GM04504 (cell line): ENCODE data around the gene GLCCI1.

Experiments
- DNase-seq: peaks from one replicate; pipeline ENCODE4 v3.0.0-alpha.2; 2012; ENCODE audit warnings: low read depth

The GLCCI1 gene

DNA sequence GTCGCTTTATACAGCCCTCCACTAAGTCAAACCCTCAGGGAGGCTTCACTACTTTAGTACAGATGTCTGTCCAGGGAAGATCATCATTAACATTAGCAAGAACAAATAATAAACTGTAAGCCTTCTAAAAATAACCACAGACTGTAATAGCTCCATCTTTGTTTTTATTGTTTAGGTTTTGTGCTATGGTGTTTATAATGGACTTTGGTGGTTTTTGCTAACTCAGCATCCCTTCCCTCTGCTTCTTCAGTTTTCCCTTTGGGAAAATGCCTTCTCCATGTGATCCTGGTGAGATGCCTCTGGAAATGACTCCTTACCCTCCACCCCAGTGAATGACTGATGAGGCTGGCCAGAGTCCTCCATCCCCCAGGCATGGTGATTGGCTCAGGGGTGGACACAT is 162.1 kb downstream of the GLCCI1 start:
- DNase-seq: no peak

DNA sequence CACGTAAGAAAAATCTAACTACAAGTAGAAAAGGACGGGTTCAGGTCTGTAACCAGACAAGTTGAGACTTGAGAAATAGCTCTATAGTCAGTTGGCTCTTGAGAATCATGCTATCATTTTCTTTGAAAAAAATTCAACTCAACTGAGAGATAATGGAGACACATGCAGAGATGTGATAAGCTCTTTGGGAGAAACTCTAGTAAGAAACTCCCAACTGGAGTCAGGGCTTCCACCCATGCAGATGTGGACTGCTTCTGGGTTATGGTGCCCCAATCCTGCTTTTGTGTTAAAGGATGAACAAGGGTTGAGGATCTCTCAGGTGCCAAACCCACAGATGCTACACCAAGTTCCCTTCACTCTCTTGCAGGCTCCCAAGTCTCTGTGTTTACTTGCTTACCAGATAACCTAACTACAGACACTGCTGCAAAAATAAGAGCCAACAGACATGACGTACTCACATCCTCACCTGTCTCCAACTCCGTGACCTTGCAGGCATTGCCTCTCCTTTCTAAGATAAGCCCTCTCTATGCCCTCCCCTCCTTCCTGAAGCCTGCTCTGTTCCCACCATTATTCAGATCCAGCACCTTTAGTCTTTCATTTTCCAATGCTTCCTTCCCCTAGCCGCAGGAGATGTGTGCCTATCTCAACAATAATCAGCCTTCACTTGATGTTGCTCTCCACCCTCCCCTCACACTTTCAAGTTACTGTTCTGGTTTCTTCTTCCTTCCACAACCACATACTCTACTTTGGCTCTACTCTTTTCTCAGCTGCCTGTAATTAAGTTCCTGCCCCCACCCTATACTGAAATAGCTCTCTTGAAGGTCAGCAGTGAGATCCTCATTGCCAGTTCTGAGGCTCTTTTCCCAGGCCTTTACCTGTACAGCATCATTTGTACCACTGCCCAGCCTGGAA is 163.4 kb downstream of the GLCCI1 start:
- DNase-seq: no peak

DNA sequence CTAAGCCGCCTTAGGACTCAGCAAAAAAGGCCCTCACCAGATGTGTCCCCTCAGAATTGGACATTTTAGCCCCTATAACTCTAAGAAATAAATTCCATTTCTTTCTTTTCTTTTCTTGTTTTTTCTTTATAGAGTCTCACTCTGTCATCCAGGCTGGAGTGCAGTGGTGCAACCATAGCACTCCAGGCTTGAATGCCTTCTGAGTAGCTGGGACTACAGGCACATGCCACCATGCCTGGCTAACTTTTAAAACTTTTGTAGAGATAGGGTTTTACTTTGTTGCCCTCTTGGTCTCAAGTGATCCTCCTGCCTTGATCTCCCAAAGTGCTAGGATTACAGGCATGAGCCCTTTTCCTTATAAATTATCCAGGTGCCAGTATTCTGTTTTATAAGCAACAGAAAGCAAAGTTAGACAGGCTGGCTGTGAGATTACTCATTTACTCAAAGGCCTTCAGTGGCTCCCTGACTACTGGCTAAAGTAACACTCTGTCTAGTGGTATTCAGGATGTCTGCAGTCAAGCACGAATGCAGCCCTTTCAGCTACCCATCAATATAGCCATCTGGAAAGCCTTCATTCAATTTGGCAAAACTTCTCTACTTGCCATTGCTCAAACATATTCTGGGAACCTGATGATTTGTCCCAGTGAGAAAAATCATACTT is 164.7 kb downstream of the GLCCI1 start:
- no peak for DNase-seq

DNA sequence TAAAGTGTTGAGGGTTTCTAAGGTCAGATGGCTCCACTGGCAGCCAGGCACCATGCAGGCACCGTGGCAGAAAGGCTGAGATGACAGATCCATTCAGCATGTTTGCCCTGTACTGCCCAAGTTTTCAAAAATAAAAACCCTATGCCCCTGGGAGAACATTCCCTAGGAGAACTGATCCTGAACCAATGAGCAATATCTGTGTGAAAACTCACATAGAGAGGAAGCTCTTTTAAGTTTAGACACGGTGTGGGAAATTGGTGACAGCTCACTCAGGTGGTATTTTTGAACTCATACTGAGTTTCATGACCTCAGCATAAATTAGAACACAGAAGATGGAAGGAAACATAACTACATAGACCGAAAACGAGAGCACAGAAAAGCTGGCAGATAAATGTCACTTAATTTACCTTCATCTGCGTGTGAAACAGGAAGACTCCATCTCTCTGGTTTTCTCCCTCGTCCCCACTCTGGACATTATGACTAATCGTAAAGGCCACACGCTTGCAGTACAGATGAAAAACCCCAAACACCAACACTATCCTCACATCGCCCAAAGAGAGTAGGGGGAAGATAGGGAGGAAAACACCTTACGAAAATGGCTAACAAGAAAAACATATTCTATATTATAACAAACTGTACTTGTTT is 165.6 kb downstream of the GLCCI1 start:
- no peak for DNase-seq

DNA sequence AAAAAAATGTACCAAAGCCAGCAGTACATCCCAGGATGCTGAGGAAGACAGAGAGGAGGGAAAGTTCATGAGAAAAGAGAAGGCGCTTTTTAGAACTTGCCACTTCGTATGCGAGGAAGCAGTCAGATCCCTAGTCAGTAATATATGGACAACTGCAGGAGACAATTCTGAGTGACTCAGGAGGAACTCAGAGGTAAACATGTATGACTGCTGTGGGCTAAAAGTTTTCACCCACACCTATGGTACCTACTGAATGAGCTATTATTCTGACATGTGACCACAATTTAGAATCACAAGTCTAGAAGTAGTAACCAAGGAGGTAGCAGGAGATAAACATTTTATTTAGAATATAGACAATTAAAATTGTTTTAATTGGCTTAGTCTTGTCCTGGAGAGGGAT is 166.8 kb downstream of the GLCCI1 start:
- DNase-seq: no peak

DNA sequence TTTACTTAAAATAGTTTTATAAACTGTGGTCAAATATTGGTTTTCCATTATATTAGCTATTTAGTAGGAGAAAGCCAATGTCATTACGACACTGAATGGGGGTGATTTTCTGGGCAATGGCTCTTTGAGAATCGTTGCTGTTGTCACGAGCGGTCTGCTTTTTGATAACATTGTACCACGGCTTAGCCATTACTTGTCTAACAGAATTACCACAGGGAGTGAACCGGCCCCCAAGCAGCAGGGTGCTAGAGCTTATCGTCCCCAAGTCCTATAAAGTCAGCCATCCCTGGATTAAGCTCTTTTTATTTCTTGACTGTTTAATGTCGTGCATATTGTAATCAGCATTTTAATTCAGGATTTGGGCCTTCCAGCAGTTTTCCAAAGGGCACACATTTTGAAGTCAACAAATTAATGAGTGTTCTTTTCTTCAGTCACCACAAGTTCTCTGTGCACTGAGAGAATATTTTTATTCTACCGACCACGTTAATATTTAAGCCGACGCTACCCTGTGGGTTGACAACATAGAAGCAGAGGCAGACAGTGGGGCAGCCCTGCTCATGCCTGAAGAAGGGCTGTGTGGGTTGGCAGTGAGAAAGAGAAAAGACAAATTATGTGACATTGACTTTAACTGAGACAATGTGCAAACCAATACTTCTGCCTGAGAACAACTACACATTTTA is 167.6 kb downstream of the GLCCI1 start:
- no peak for DNase-seq
